NCI-H510A treated with DMSO at 0.1 percent for 48 hours (cell line): ENCODE measurements around the gene ACVR1B.

Source experiments
- DNase-seq: peaks from one replicate; lab custom pipeline; 2025; lab: John Stamatoyannopoulos, UW

ACVR1B gene

DNA sequence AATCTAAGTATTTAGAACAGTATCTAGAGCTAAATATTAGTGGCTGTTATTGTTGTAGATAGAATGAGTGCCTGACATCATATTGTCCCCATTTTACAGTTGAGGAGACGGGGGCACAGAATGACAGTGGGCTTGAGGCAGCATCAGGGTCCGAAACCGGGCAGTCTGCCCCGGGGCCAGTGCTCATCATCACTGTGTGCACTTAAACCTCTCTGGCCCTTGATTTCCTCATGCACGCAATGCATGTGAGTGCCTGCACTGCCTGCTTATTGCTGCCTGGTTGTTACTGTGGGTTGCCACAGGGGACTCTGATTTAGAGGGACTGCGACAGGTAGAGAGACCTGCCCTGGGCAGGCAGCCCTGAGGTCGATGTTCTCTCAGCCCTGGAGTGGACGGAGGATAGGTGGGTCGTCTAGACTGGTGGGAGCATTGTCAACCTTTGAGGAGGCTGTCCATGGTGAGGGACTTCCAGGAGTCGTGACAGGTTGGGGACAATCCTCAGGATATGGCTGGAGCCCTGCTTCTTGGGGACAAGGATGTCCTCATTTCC, 34.4 kb upstream of the ACVR1B start:
- DNase-seq, result no peak

DNA sequence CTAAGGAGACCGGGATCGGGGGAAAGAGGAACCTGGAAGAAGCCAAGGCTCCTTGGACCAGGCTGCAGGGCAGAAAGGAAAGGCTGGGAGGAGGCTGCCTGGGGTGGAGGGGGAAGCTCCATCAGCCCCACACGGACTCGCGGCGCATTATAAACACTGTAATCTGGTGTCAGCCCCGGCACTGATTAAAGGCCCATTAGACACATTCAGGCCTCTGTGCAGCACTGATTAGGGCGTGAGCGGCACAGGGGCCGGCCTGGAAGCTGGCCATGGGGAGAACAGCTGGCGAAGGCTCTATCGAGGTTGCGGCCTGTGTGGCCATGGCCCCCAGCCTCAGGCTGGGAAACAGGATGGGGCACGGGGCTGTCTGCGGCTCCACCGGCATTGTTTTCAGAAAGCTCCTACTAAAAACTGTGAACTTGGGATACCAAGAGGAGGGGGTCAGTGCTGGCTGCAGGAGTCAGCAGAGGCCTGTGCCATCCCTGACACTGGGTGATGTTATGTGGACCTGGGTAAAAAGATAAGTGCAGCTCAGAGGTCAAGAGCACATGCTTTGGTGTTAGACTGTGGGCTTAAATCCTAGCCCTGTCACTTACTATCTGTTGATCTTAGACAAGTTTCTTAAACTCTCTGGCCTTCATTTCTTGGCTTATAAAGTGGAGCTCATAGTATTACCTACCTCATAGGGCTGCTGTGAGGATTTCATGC, 33.6 kb upstream of the ACVR1B start:
- DNase-seq, result no peak

DNA sequence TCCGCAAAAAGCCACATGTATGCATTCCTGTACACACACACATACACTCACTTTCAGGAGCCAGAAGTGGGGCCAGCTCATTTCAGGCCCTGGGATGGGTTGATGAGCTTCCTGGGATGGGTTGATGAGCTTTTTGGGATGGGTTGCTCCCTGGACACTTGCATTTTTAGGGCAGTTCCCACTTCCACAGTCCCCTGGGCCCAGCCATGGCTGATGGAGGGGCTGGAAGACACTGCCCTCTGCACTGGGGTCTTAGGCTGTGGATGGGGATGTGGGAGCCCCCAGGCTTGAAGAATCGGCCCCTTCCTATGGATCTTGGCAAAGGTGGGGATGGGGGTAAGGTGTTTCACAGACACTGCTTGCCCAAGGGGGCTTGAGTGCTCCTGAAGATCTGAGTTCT, 31.5 kb upstream of the ACVR1B start:
- no peak for DNase-seq

DNA sequence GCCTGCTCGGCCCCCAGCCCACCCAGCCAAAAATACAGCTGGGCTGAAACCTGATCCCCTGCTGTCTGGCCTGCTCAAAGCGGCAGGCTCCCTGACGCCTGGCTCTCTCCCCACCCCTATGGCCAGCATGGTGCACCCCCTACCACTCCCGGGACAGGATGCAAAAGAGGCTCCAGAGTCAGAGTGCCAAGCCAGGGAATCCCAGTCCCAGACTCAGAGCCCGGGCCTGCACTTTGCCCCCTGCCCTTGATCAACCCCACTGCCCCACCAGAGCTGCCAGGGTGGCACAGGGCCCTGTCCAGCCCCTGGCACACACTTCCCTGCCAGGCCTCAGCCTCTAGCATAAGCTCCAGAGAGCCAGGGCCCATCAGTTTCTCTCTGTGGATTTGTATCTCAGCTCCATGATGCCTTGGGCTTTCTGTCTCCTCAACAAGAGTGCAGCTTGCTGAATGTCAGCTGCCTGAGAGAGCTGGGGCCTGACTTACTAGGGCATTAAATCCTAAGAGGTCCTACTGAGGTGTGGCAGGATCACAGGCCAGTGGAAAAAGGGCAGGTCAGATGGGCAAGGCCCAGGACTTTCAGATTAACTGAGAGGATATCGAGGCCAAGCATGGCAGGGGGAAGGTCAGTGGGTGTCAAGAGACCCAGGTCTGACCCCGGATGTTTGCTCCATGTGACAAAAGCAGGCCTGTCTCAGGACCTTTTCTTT, 30.3 kb upstream of the ACVR1B start:
- no peak for DNase-seq

DNA sequence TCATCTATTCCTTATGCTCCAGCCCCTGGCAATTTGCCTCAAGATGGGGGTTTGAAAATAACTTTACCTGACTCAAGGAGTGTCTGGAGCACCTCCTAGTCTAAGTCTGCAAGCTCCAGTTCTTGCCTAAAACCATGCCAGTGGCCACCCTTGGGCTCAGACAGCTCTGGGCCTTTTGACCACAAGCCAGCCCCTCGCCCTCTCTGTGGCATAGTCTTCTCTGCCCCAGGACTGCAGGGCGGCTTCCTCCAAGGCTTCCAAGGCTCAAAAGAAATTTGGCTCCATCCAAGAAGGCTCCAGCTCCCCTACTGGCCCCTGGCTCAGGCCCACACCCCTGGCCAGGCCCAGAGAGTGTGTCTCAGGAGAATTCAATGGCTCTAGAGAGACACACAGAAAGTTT, 29.4 kb upstream of the ACVR1B start:
- no peak for DNase-seq

DNA sequence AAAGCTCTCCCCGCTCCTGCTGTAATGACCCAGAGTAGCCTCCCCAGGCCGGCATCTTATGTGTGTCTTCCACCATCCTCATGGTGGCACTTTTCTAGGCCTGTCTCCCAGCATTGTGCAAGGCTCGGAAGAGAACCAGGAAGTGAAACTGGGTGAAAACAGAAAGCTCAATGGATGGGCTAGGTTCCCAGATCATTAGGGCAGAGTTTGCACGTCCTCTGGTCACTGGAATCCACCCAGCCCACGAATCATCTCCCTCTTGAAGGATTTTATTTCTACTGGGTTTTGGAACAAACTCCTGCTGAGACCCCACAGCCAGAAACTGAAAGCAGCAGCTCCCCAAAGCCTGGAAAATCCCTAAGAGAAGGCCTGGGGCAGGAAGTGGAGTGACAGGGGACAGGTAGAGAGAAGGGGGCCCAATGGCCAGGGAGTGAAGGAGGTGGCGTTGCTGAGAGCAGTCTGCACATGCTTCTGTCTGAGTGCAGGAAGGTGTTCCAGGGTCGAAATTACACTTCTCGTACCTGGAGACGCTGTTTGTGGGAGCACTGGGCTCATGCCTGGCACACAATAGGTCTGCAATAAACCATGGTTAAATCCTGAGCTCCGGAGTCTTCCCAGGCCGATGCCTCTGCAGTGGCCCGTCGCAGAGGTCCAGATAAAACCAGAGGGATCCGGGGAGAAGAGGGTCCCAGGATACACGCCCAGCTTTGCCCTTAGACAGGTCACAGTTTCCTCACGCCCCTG, 28.6 kb upstream of the ACVR1B start:
- no peak for DNase-seq

DNA sequence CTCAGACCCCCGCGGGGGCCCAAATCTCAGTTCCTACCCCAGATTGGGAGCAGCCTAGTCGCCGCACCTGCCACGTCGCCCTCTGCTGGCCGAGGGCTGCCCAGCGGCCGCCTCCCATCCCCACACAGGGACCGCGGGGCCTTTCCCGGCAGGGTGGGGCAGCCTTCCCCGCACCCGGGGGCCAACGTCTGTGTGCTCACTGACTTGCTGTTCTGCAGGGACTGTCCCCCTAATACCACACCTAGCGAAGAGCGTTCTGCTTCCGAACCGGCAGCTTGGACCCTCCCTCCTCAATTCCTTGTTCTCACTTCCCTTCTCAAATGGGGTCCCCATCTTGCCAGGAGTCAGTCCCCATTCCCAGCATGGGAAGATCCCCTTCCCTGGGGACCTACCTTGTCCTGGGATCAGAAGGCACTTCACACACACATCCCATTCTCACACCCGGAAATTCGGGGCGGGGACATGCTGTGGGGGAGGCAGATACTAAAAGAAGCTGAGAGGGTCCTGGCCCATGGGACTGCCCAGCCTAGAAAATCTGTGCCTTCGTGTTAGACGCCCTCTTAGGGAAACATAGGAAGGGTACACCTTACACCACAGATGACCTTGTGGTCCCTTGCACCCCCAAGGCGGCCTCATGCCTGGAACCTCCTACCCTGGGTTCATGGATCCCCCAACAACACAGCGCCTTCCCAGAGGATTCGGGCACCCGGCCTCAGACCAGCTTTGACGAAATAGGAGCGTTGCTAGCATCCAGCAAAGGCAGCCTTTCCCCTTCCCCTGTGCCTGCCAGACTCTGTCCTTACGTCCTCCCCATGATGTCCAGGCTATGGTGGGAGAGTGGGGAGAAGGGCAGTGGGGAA, 27.8 kb upstream of the ACVR1B start:
- DNase-seq, result no peak

DNA sequence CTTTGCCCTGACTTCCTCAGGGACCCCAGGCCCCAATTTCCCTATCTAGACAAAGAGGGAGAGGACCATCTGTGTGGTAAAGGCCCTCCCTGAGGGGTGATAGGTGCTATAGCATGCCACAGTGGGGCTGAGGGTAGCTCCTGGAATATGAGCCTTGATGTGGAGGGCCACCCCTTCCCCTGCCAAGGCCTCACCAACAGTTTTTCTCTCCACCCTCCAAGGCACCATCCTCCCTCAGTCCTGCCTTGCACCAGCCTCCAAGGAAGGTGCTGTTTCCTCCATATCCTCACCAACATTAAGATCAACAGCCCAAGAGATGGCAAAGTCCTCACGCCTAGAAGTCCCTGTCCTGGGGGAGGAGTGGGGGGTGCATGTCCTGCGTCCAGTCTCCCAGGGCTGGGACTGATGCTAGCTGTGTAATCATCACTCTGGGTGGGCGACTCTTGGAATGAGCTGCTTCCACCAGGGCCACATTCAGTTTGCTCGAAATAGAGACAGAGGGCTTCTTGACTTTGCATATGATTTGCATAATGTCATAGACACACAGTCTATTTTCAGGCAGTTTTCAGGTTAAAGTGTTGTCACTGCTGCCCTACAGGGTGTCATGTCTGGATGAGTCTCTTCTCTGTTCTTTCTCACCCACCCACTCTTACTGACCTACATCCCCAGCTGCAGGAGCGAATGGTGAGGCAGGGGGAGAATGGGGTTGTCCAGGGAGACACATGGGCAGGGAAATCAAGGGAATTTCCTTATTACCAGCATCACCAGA, 26.8 kb upstream of the ACVR1B start:
- no peak for DNase-seq

DNA sequence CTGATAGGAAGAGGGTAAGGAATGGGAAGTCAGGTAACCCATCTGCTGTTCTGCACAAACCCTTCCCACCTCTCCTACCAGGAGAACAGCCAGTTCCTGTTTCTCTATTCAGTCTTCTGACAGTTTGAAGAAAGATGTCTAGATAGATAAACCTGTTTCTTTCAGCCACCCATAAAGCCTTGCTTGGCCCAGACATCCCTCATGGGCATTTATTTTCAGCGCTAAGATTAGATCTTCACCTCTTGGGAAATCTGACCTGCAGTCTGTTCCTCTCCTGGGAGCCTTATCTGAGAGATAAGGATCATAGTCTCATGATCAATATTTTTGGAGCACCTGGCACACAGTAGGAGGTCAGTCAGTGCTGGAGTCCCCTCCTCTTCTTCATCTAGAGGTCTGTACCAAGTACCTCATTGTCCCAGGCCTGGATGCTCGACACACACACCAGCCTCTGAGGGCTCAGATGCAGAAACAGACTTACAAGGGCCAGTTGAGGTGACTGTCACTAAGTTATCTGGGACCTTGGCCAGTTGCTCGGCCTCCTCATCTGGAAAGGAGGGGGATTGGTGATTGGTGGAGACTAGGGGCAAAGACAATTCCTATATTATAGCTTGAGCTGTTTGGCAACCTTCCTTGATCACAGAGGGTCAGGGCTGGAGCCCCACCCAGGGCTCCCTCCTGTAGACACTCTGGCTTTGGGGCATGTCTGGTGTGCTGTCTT, 26.0 kb upstream of the ACVR1B start:
- DNase-seq, result no peak

DNA sequence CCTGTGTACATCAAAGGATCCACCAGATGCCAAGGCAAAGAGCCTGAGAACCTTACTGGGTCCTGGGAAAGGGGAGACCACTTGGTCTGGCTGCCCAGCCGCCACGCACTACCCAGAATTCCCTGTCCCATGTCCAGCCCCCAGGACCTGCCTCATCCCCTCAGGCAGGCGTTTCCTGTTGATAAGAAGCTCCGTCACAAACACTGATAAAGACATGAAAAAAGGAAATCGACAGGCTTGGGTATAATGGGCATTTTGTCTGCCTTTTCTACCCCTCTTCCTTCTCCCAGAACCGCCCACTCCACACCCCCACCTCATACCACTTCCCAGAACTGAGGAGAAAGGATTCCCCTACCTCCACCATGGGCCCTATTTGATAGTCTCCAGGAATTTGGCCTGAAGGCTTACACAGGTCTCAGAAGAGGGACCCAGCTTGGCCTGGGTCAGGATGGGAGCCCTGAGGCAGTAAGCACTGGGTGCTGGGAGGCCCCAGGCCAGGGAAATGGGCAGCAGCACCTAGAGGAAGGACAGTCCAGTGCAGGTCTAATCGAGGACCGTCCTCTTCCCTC, 25.4 kb upstream of the ACVR1B start:
- no peak for DNase-seq

DNA sequence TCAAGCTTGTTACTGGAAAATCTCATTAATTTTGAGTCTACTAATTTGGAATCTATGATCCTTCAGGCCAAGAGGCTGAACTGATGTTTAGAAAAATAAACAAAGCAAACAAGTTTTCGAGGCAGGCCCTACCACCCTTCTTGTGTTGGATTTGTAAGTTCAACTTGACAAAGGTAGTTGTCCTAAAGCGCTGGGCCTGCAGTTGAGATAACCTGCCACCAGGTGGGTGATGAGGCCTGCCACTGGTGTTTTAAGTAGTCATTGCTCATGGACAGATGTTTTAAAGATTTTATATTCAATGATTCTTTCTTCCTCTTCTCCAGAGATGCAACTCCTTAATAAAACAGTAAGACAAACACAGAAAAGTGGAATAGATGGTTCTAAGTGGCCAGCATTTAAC, 24.8 kb upstream of the ACVR1B start:
- DNase-seq, result peak; percentile 64

DNA sequence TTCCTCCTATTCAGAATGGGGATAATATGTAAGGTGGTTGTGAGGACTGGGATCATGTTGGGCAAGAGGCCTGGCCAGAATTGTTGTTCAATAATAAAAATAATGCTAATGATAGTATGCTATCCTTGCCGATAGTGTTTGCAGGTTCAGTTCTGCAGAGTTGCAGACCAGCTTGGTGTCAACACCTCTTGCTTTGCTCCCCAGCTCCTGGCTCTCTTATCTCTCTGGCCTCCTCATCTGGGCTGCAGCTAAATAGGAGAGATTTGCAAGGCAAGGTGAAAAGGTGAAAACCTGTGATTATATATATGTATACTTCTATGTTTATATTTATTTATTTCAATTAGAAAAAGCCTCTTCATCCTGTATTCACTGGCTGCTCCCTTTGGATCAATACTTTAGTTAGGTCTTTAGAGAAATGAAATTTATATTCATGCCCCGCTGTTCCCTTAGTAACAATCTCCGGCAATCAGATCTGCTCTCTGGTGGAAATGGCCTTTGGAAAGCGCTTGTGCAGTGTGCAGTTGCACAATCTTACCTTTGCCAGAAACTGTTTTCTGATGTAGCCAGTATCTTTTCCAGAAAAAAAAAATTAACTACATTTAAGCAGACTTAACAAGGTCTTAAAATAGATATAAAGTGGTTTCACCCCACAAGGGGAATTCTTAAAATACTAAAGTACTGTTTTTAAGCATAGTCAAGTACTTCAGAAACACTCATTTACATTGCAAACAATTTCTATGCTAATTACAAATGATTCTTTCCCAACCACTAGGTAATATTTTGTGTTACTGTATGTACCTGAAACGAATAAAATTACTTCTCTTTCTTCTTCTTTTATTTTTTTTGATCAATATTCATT, 19.1 kb upstream of the ACVR1B start:
- no peak for DNase-seq

DNA sequence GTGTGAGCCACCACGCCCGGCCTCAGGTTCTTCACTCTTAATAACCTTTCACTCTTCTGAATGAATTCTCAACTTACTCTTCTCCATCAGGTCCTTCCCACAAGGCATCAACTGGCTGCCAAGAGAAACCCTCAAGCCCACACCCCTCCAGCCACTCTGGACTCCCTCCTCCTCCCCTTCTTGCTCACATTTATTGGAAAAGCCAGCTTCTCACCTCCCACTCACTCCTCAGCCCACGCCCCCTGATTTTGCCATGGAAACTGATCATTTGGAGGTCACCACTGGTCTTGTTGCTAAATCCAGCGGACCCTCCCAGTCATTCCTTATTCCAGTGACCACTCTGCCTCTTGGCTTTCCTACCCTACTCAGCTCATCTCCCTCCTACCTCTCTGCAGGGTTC, 17.4 kb upstream of the ACVR1B start:
- DNase-seq, result no peak

DNA sequence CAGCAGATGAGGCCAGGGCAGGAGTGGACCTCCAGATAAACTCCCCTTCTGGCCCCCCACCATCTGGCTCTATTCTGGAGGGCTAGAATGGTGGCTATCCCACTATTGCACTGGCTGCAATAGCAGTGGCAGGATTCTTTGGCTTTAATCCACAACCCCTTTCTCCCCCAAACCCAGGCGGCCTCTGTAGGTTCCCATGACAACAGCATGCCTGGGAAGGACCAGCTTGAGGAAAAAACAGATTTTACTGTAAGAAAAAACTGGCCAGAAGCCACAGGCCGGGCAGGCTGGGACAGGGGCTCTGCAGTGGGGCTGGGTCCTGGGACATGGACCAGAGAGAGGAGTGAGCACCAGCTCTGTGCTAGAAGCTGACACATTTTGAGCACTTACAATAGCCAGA, 13.6 kb upstream of the ACVR1B start:
- DNase-seq, result no peak

DNA sequence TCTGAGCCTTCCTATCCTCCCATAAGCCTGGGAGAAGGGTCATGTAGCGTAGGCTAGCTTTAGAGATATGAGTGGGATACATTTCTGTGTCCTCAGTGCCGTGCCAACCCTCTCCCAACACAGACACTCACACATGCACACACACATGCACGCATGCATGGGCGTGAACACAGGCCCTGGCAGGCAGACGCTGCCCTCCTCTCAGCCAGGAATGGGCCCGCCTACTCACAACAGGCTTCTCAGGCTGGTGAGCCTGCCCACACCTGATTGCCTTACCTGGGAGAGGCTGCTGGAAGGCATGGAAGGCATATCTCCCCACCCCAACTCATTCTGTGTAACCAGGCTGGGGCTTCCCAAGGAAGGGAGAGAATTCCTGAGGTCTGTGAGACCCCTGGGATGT, 12.8 kb upstream of the ACVR1B start:
- no peak for DNase-seq

DNA sequence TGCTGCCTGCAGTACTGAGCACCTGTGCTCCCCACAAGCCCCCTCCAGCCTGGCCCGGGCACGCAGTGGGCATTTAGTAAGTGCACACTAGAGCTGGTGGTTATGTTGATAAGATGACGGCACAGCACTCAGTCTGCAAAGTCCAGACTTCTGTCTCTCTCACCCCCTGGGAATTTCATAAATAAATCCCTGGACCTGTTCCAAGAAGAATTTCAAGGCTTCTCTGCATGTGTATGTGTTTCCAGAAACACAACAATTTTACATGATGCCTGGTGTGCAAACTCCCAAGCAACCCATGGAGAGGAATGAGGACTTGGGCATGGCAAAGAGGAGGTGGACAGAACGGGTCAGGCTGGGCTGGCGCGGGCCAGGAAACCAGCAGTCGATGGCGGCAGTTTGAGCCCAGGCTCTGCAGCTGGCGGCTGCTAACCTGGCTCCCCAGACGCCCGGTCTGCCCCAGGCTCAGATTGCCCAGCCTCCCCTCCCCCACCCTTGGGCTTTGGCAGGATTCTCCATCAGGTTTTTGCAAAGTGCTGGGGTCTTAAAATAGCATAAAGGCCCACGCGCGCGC, 10.4 kb upstream of the ACVR1B start:
- DNase-seq, result peak; percentile 69

DNA sequence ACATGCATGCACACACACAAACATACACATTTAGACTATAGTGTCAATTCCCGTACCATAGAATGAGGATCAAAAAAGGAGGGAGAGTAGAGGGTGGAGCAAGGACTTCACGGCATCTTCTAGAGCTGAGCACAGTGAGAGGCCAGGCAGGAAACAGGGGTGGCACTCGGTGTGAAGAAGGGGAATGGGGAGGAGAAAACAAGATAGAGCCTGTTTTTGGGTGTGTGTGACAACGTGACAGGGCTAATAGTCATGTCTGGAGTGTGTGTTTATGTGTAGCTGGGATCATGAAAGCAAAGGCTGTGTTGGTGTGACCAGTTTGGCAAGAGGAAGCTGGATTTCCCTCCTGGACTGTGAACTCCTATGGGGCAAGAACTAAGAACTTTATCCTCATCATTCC, 9.9 kb upstream of the ACVR1B start:
- peak; percentile 39 for DNase-seq

DNA sequence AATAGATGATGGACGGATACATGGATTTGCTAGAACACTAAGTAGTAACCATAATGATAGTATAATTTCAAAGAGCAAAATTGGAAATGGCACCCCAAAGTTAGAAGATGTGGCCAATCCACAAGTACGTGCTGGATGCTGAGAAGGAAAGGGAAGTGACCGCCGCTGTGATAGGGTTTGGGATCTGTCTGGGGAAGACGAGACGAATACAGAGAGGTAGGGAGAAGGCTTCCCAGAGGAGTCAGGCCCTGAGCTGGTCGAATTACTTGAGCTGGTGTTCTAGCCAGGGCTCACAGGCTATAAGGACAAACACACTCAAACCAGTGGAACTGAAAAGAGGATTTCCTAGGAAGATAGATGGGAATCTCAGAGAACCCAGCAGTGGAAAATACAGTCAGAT, 9.4 kb upstream of the ACVR1B start:
- no peak for DNase-seq

DNA sequence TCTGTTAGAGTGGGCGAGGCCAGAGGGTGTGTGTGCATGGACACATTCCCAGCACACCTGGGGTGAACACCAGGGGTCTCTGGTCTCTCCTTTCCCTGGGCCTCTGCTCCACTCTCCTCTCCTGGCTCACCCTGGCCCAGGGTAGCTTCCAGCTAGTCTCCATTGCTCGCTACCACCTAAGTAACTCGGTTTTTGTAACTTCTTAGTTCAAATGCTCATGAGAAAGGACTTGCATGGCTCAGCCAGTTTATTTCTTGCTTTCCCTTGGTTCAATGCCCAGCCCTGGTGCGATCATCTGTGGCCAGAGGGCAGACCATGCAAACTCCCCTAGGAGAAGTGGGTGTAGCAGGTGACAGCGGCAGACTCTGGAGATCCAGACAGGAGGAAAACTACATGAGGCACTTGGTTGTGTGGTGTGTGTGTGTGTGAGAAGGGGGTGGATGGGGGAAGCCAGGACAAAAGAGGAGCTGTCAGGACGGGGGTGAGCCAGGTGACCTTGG, 8.9 kb upstream of the ACVR1B start:
- no peak for DNase-seq
